HepG2 (cell line): ENCODE results near the gene NDRG3. TPM values are rescaled to one million over a fixed set of nuclear protein-coding genes. Genes with fewer than 3 reads are reported as not detected.
A peak's percentile ranks its signal among the peaks of the same experiment; 100 is the strongest.

ENCODE experiments used
- ARID3A ChIP-seq: IDR thresholded peaks from 2 replicates; pipeline ENCODE4 v1.6.1; 2012; ENCODE audit warnings: low read depth, low read length, improper control_type of control experiment
- CTCF ChIP-seq: sonication (generic); formaldehyde crosslinking; IDR thresholded peaks from 2 replicates; pipeline ENCODE4 v1.5.0; 2020; ENCODE audit warnings: mild to moderate bottlenecking, missing genetic modification reagents, moderate library complexity
- EED ChIP-seq: sonication (generic); formaldehyde crosslinking; IDR thresholded peaks from 2 replicates; pipeline ENCODE4 v1.5.0; 2020; ENCODE audit warnings: mild to moderate bottlenecking, missing genetic modification reagents
- MAZ ChIP-seq, 2 experiments: sonication (generic) in 1 of 2; formaldehyde crosslinking in 1 of 2; IDR thresholded peaks; 2 replicates each; pipeline versions ENCODE4 v1.5.0 to v1.6.1; 2012 to 2020; ENCODE audit warnings: low read depth in 2 of 2, mild to moderate bottlenecking in 2 of 2, borderline replicate concordance in 1 of 2, improper control_type of control experiment in 1 of 2, low read length in 1 of 2, missing genetic modification reagents in 1 of 2, moderate library complexity in 1 of 2
- NFATC3 ChIP-seq: sonication (generic); formaldehyde crosslinking; IDR thresholded peaks from 2 replicates; pipeline ENCODE4 v1.5.1; 2020; ENCODE audit warnings: mild to moderate bottlenecking, missing genetic modification reagents
- THAP8 ChIP-seq: sonication (generic); formaldehyde crosslinking; IDR thresholded peaks from 2 replicates; pipeline ENCODE4 v1.5.1; 2020; ENCODE audit warnings: missing genetic modification reagents, mild to moderate bottlenecking, borderline replicate concordance
- ZBTB44 ChIP-seq: sonication (generic); formaldehyde crosslinking; IDR thresholded peaks from 2 replicates; pipeline ENCODE4 v1.4.0; 2020; ENCODE audit warnings: missing genetic modification reagents
- ZNF121 ChIP-seq: sonication (generic); formaldehyde crosslinking; IDR thresholded peaks from 2 replicates; pipeline ENCODE4 v1.5.0; 2020; ENCODE audit warnings: mild to moderate bottlenecking, missing genetic modification reagents
- ZNF224 ChIP-seq: sonication (generic); formaldehyde crosslinking; IDR thresholded peaks from 2 replicates; pipeline ENCODE4 v1.5.0; 2020; ENCODE audit warnings: mild to moderate bottlenecking, missing genetic modification reagents
- ZNF337 ChIP-seq: sonication (generic); formaldehyde crosslinking; IDR thresholded peaks from 2 replicates; pipeline ENCODE4 v1.5.1; 2020; ENCODE audit warnings: missing genetic modification reagents, low read depth, mild to moderate bottlenecking, borderline replicate concordance
- ZNF570 ChIP-seq: sonication (generic); formaldehyde crosslinking; IDR thresholded peaks from 2 replicates; pipeline ENCODE4 v1.4.0; 2020; ENCODE audit warnings: mild to moderate bottlenecking, missing genetic modification reagents, borderline replicate concordance
- polyA plus RNA-seq, 8 experiments: library from polyadenylated mRNA; depleted of rRNA in 3 of 8; stranded (reverse) in 7 of 8; unstranded in 1 of 8; fragments of >200 nt; fragmentation: Illumina TruSeq in 4 of 8; extraction: Trizol in 4 of 8; gene quantifications; 2 replicates each; pipeline versions ENCODE4 v1.2.1 to v1.2.3, GENCODE V29; 2011 to 2016; ENCODE audit warnings: low read depth in 4 of 8, missing spikeins in 1 of 8, mixed read lengths in 1 of 8; ENCODE audit not compliant: insufficient read depth in 1 of 8
- total RNA-seq, 5 experiments: library from RNA; depleted of rRNA; stranded (reverse); fragments of >200 nt; fragmentation: Illumina TruSeq; extraction: Trizol; gene quantifications; 2 replicates each; pipeline ENCODE4 v1.2.3, GENCODE V29; 2016; ENCODE audit warnings: low read depth in 1 of 5

The NDRG3 gene
- total and polyA plus RNA-seq, 2 of the 13 experiments (the other 11 are each of a cell fraction or from before 2014, with no cell fraction given) = 36.0 to 40.5 TPM

GRCh38 chr20:36773107-36773596 lies 27.3 kb upstream of the NDRG3 start (continued):
- 0 out of 2 replicates have a peak, but pooled peaks have one; percentile 68 for TF ChIP-seq THAP8 (CRISPR knock-in tag)
- TF ChIP-seq ZNF224 (CRISPR knock-in tag) = 0 out of 2 replicates have a peak, but pooled peaks have one; percentile 3
- no peak for TF ChIP-seq ZBTB44 (CRISPR knock-in tag)
- peak; percentile 9; the same call in 1 of the 2 replicates for TF ChIP-seq CTCF (CRISPR knock-in tag)
- no peak for TF ChIP-seq MAZ (IDR thresholded peaks at IDR 0.05; ENCODE audit: borderline replicate concordance, low read depth, low read length)
- no peak for TF ChIP-seq MAZ (CRISPR knock-in tag; IDR thresholded peaks at IDR 0.05; ENCODE audit: low read depth)
- no peak for TF ChIP-seq ZNF121
- no peak for TF ChIP-seq ARID3A
- peak; percentile 77 for TF ChIP-seq NFATC3 (CRISPR knock-in tag)
- 0 out of 2 replicates have a peak, but pooled peaks have one; percentile 36 for TF ChIP-seq ZNF337 (CRISPR knock-in tag)
- TF ChIP-seq EED (CRISPR knock-in tag) = peak; percentile 69; the same call in 1 of the 2 replicates
- TF ChIP-seq ZNF570 = 0 out of 2 replicates have a peak, but pooled peaks have one; percentile 57
